Measurements from ENCODE around the gene FAM193A.

- TF ChIP-seq POLR2AphosphoS5 (IDR thresholded peaks at IDR 0.05) (no peak), CTCF (IDR thresholded peaks at IDR 0.05) (no peak), POLR2A (IDR thresholded peaks at IDR 0.05) (no peak)
Measured at GRCh38 chr4:2723751-2724150, 187.3 kb downstream of the FAM193A start.

All from transverse colon (tissue), 4 donors.